ENCODE measurements around the gene ARHGAP23. TPM values are rescaled to one million over a fixed set of nuclear protein-coding genes. Genes with fewer than 3 reads are reported as not detected.

The ARHGAP23 gene
- total and polyA plus RNA-seq, 2 donors (not counting 3 experiments of a cell fraction or from before 2014, with no cell fraction given) = 25.4 to 190 TPM

DNA sequence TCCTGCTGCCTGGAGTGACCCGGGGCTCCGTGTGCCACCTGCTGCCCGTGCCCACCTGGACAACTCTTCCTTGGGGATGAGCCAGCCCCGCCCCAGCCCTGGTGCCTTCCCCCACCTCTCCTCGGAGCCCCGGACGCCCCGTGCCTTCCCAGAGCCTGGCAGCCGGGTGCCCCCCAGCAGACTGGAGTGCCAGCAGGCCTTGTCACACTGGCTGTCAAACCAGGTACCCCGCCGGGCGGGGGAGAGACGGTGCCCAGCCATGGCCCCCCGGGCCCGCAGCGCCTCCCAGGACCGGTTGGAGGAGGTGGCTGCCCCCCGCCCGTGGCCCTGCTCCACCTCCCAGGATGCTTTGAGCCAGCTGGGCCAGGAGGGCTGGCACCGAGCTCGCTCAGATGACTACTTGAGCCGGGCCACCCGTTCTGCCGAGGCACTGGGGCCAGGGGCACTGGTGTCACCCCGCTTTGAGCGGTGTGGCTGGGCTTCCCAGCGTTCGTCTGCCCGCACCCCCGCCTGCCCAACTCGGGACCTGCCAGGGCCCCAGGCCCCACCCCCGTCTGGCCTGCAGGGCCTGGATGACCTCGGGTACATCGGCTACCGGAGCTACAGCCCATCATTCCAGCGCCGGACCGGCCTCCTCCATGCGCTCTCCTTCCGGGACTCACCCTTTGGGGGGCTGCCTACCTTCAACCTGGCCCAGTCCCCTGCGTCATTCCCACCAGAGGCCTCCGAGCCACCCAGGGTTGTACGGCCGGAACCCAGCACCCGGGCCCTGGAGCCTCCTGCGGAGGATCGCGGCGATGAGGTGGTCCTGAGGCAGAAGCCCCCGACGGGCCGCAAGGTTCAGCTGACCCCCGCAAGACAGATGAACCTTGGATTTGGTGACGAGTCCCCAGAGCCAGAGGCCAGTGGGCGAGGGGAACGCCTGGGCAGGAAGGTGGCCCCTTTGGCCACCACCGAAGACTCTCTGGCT is 38.4 kb downstream of the ARHGAP23 start:
- TSS peak; percentile 55 for BruUV-seq (replicated peaks)
- TF ChIP-seq GATA2 (IDR thresholded peaks at IDR 0.05; ENCODE audit: insufficient read depth, insufficient read length, low read depth, low read length) (no peak), FOS (IDR thresholded peaks at IDR 0.05; ENCODE audit: borderline replicate concordance, insufficient read depth, low read length) (no peak), MYC (IDR thresholded peaks at IDR 0.05; ENCODE audit: low read depth, low read length) (no peak), POLR2A (IDR thresholded peaks at IDR 0.05; ENCODE audit: low read depth, low read length) (no peak), POLR2AphosphoS5 (IDR thresholded peaks at IDR 0.05; ENCODE audit: insufficient read depth, low read depth, low read length) (no peak), EZH2 (IDR thresholded peaks at IDR 0.05; ENCODE audit: borderline replicate concordance, low read depth, low read length, severe bottlenecking) (no peak), JUN (IDR thresholded peaks at IDR 0.05; ENCODE audit: borderline replicate concordance, insufficient read depth, insufficient read length, low read depth) (no peak)
- TF ChIP-seq, protein P1, sequence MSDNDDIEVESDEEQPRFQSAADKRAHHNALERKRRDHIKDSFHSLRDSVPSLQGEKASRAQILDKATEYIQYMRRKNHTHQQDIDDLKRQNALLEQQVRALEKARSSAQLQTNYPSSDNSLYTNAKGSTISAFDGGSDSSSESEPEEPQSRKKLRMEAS (IDR thresholded peaks at IDR 0.05; ENCODE audit: insufficient read depth, insufficient read length) = no peak
- TF ChIP-seq, protein P2, sequence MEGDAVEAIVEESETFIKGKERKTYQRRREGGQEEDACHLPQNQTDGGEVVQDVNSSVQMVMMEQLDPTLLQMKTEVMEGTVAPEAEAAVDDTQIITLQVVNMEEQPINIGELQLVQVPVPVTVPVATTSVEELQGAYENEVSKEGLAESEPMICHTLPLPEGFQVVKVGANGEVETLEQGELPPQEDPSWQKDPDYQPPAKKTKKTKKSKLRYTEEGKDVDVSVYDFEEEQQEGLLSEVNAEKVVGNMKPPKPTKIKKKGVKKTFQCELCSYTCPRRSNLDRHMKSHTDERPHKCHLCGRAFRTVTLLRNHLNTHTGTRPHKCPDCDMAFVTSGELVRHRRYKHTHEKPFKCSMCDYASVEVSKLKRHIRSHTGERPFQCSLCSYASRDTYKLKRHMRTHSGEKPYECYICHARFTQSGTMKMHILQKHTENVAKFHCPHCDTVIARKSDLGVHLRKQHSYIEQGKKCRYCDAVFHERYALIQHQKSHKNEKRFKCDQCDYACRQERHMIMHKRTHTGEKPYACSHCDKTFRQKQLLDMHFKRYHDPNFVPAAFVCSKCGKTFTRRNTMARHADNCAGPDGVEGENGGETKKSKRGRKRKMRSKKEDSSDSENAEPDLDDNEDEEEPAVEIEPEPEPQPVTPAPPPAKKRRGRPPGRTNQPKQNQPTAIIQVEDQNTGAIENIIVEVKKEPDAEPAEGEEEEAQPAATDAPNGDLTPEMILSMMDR (IDR thresholded peaks at IDR 0.05; ENCODE audit: extremely low read depth in 1 of 2, insufficient read depth in 1 of 2, low read depth in 1 of 2, low read length in 2 of 2) = no peak

More for the DNA sequence above, 38.4 kb downstream of the ARHGAP23 start:
- H4K20me1 ChIP-seq (replicated peaks; ENCODE audit: control insufficient read depth, extremely low read depth, insufficient read depth, low read length) = no peaks in the 10 kb centered on the region
- peaks cover 37% of the 10 kb centered on the region for H3K4me1 ChIP-seq (ENCODE audit: control insufficient read depth, extremely low read depth, insufficient read depth, low read length)
- H3K9me3 ChIP-seq (replicated peaks; ENCODE audit: control insufficient read depth, insufficient read depth, low read length) = no peaks in the 10 kb centered on the region
- H3K27ac ChIP-seq (ENCODE audit: insufficient read depth, low read depth, low read length) = no peak overlapping the region
- DNase-seq (ENCODE audit: low read depth, low spot score) (no peak), FAIRE-seq (no peak)
- H3K4me2 ChIP-seq (ENCODE audit: insufficient read depth, low read length) = no peak overlapping the region
- ChIA-PET POLR2A (no interaction called here), CTCF (no interaction called here)
- H3K79me2 ChIP-seq (ENCODE audit: control insufficient read depth, insufficient read depth, low read length) = peaks cover 56% of the 10 kb centered on the region
- H3K9me1 ChIP-seq (replicated peaks; ENCODE audit: control insufficient read depth, extremely low read depth, insufficient read depth, low read length) = no peaks in the 10 kb centered on the region
- dilution Hi-C loops (cut with MboI; ENCODE audit: extremely low pct_ligation_motif_present, low sequenced_read_pairs) = no loop called here
- intact Hi-C loops (cut with micrococcal nuclease) = no loop called here
- no peak overlapping the region for H3K4me3 ChIP-seq (replicated peaks in 1 of 3; ENCODE audit: insufficient read depth in 1 of 3, low read depth in 1 of 3, low read length in 3 of 3)
- H3K9ac ChIP-seq (replicated peaks; ENCODE audit: extremely low read depth, insufficient read depth, low read length) = no peak overlapping the region
- no peak overlapping the region for H2AFZ ChIP-seq (ENCODE audit: low read depth, low read length)
- H3K27me3 ChIP-seq (ENCODE audit: control insufficient read depth in 2 of 2, insufficient read depth in 2 of 2, low read length in 2 of 2) = no peaks in the 10 kb centered on the region
- peaks cover 28 to 49% of the 10 kb centered on the region in 2 experiments for H3K36me3 ChIP-seq (ENCODE audit: control insufficient read depth in 2 of 2, extremely low read depth in 1 of 2, insufficient read depth in 2 of 2, low read length in 2 of 2)
